IMR-90 (cell line): Measurements from ENCODE around the gene INPP4A. TPM values are rescaled to one million over a fixed set of nuclear protein-coding genes. Genes with fewer than 3 reads are reported as not detected.

Experiments used
- ATAC-seq: fragments of 200-7000 bp; cut with Tn5 transposase; 2 replicates; pipeline ENCODE4 v1.9.1; 2020; ENCODE audit warnings: low read depth, mild to moderate bottlenecking, moderate library complexity
- BruUV-seq: library from RNA; stranded (reverse); fragments of 400-500 nt; replicated peaks from 2 replicates; lab custom pipeline; 2021; lab: Mats Ljungman, UMichigan
- CTCF ChIA-PET: fragments of 300-600 bp; formaldehyde crosslinking; extraction: SDS; loops from one replicate; lab custom pipeline; 2021; ENCODE audit warnings: antibody characterized with exemption; lab: Yijun Ruan, JAX
- POLR2A ChIA-PET: fragments of 300-600 bp; sonication (Branson Sonifier 250); formaldehyde crosslinking; loops from one replicate; lab custom pipeline; 2022; ENCODE audit warnings: antibody characterized with exemption; ENCODE audit not compliant: unreplicated experiment; lab: Charles Lee
- DNase-seq: peaks from one replicate; pipeline ENCODE4 v3.0.0; 2013
- H2AFZ ChIP-seq: replicated peaks from 2 replicates; pipeline ENCODE3; 2013; ENCODE audit warnings: low read length, mild to moderate bottlenecking; ENCODE audit not compliant: poor library complexity
- H2AK5ac ChIP-seq: 2 replicates; pipeline ENCODE4 v1.6.1; 2013; ENCODE audit warnings: low read depth, low read length, inconsistent platforms
- H2AK9ac ChIP-seq: replicated peaks from 2 replicates; pipeline ENCODE3; 2013; ENCODE audit warnings: mild to moderate bottlenecking, low read depth, low read length, moderate library complexity; ENCODE audit not compliant: poor library complexity
- H2BK120ac ChIP-seq: 2 replicates; pipeline ENCODE4 v1.6.1; 2013; ENCODE audit warnings: low read depth, low read length, inconsistent platforms
- H2BK15ac ChIP-seq: 3 replicates; pipeline ENCODE4 v1.6.1; 2013; ENCODE audit warnings: low read depth, low read length, inconsistent platforms
- H2BK20ac ChIP-seq: 2 replicates; pipeline ENCODE4 v1.6.1; 2013; ENCODE audit warnings: low read depth, mild to moderate bottlenecking, inconsistent platforms, low read length, moderate library complexity
- H2BK5ac ChIP-seq: 2 replicates; pipeline ENCODE4 v1.6.1; 2013; ENCODE audit warnings: mild to moderate bottlenecking, low read depth, low read length, inconsistent platforms; ENCODE audit not compliant: poor library complexity, severe bottlenecking
- H3K14ac ChIP-seq: replicated peaks from 2 replicates; pipeline ENCODE4 v1.6.1; 2013; ENCODE audit warnings: low read depth, low read length, inconsistent platforms
- H3K18ac ChIP-seq: 2 replicates; pipeline ENCODE4 v1.6.1; 2013; ENCODE audit warnings: low read depth, low read length, control low read depth
- H3K23ac ChIP-seq: 2 replicates; pipeline ENCODE4 v1.6.1; 2013; ENCODE audit warnings: low read depth, low read length, inconsistent platforms
- H3K27ac ChIP-seq: 2 replicates; pipeline ENCODE4 v1.5.1; 2013; ENCODE audit warnings: mild to moderate bottlenecking, control low read depth, low read length; ENCODE audit not compliant: insufficient read depth
- H3K27me3 ChIP-seq: 2 replicates; pipeline ENCODE4 v1.6.1; 2013; ENCODE audit warnings: low read length; ENCODE audit not compliant: control insufficient read depth, insufficient read depth
- H3K36me3 ChIP-seq: 2 replicates; pipeline ENCODE4 v1.6.1; 2013; ENCODE audit warnings: low read length, mixed read lengths; ENCODE audit not compliant: control insufficient read depth, insufficient read depth
- H3K4ac ChIP-seq: 2 replicates; pipeline ENCODE4 v1.6.1; 2013; ENCODE audit warnings: low read depth, low read length, inconsistent platforms
- H3K4me1 ChIP-seq: 2 replicates; pipeline ENCODE4 v1.6.1; 2013; ENCODE audit warnings: low read length, mixed read lengths; ENCODE audit not compliant: control insufficient read depth, insufficient read depth
- H3K4me2 ChIP-seq: 2 replicates; pipeline ENCODE4 v1.6.1; 2013; ENCODE audit warnings: low read depth, mild to moderate bottlenecking, control low read depth, low read length, moderate library complexity
- H3K4me3 ChIP-seq: 2 replicates; pipeline ENCODE4 v1.5.1; 2013; ENCODE audit warnings: low read depth, mild to moderate bottlenecking, control low read depth, low read length, moderate library complexity; ENCODE audit not compliant: insufficient read depth
- H3K56ac ChIP-seq: 2 replicates; pipeline ENCODE4 v1.6.1; 2013; ENCODE audit warnings: low read length, inconsistent platforms; ENCODE audit not compliant: insufficient read depth; ENCODE audit errors: extremely low read depth
- H3K79me1 ChIP-seq, 2 experiments: 2 replicates each; pipeline ENCODE4 v1.6.1; 2013; ENCODE audit warnings: low read length in 2 of 2, inconsistent platforms in 1 of 2, low read depth in 1 of 2
- H3K9ac ChIP-seq: 2 replicates; pipeline ENCODE4 v1.6.1; 2013; ENCODE audit warnings: low read depth, low read length, control low read depth
- H3K9me1 ChIP-seq: 2 replicates; pipeline ENCODE4 v1.6.1; 2013; ENCODE audit warnings: low read length, inconsistent platforms; ENCODE audit not compliant: insufficient read depth
- H3K9me3 ChIP-seq: 2 replicates; pipeline ENCODE4 v1.6.1; 2013; ENCODE audit warnings: low read length; ENCODE audit not compliant: control insufficient read depth, insufficient read depth
- H4K20me1 ChIP-seq: 2 replicates; pipeline ENCODE4 v1.6.1; 2013; ENCODE audit warnings: low read length, inconsistent platforms; ENCODE audit not compliant: insufficient read depth
- H4K5ac ChIP-seq: 2 replicates; pipeline ENCODE4 v1.6.1; 2013; ENCODE audit warnings: mild to moderate bottlenecking, low read depth, low read length, control low read depth
- H4K8ac ChIP-seq, 2 experiments: 2 replicates each; pipeline ENCODE4 v1.6.1; 2013; ENCODE audit warnings: low read depth in 2 of 2, low read length in 2 of 2, control low read depth in 1 of 2, inconsistent platforms in 1 of 2
- H4K91ac ChIP-seq: 2 replicates; pipeline ENCODE4 v1.6.1; 2013; ENCODE audit warnings: low read depth, low read length, inconsistent platforms; ENCODE audit not compliant: insufficient read depth
- BHLHE40 ChIP-seq: fragments of 150-350 bp; IDR thresholded peaks from 2 replicates; pipeline ENCODE4 v1.6.1; 2016; ENCODE audit warnings: mild to moderate bottlenecking, low read depth, low read length
- CHD1 ChIP-seq: IDR thresholded peaks from 2 replicates; pipeline ENCODE4 v1.6.1; 2012; ENCODE audit warnings: low read depth, low read length, improper control_type of control experiment
- FOS ChIP-seq: fragments of 150-350 bp; IDR thresholded peaks from 2 replicates; pipeline ENCODE4 v1.6.1; 2016; ENCODE audit warnings: low read depth, low read length
- MAFK ChIP-seq: IDR thresholded peaks from 2 replicates; pipeline ENCODE4 v1.6.1; 2012; ENCODE audit warnings: low read depth, low read length, improper control_type of control experiment
- MAZ ChIP-seq: IDR thresholded peaks from 2 replicates; pipeline ENCODE4 v1.6.1; 2012; ENCODE audit warnings: low read depth, mild to moderate bottlenecking, low read length, improper control_type of control experiment, moderate library complexity, borderline replicate concordance
- MXI1 ChIP-seq: IDR thresholded peaks from 2 replicates; pipeline ENCODE4 v1.6.1; 2012; ENCODE audit warnings: low read depth, mild to moderate bottlenecking, low read length, moderate library complexity, borderline replicate concordance
- RCOR1 ChIP-seq: IDR thresholded peaks from 2 replicates; pipeline ENCODE4 v1.6.1; 2012; ENCODE audit warnings: mild to moderate bottlenecking, low read length, improper control_type of control experiment; ENCODE audit not compliant: insufficient replicate concordance
- RFX5 ChIP-seq: IDR thresholded peaks from 2 replicates; pipeline ENCODE4 v1.8.0; 2012; ENCODE audit warnings: low read depth, mild to moderate bottlenecking, low read length, moderate library complexity
- SMC3 ChIP-seq: fragments of 150-350 bp; IDR thresholded peaks from 2 replicates; pipeline ENCODE4 v1.6.1; 2016; ENCODE audit warnings: low read depth, mild to moderate bottlenecking, antibody characterized with exemption, low read length, moderate library complexity
- WGBS, 2 experiments: methylation state at CpG; one replicate each; pipeline versions ENCODE4 v1.1.5 to v1.1.7; 2013; ENCODE audit warnings: missing lambda C conversion rate in 2 of 2; ENCODE audit not compliant: insufficient read length in 1 of 2; ENCODE audit errors: extremely low coverage in 2 of 2; 5-methylcytosine and 5-hydroxymethylcytosine counted together
- dilution Hi-C: fragments of 300-500 bp; cut with HindIII; formaldehyde crosslinking; loops from one replicate; pipeline ENCODE4 v1.14.3; 2018; ENCODE audit warnings: low sequenced_read_pairs; ENCODE audit not compliant: unreplicated experiment
- in situ Hi-C: fragments of 300-500 bp; cut with MboI; formaldehyde crosslinking; loops from 3 replicates; pipeline ENCODE4 v1.14.3; 2019; ENCODE audit warnings: low sequenced_read_pairs, inconsistent platforms, mixed read lengths
- intact Hi-C: fragments of 100-400 bp; cut with micrococcal nuclease; formaldehyde crosslinking; loops from 2 replicates; pipeline ENCODE4 v1.10.0; 2022
- polyA plus RNA-seq, 3 experiments: library from polyadenylated mRNA; depleted of rRNA; stranded (reverse); fragments of >200 nt; gene quantifications; 2 replicates each; pipeline ENCODE4 v1.2.3, GENCODE V29; 2012; ENCODE audit warnings: low replicate concordance in 1 of 3
- total RNA-seq: library from RNA; depleted of rRNA; stranded (reverse); fragments of >200 nt; gene quantifications from 2 replicates; pipeline ENCODE4 v1.2.3, GENCODE V29; 2012
- TF ChIP-seq, protein P1 (sequence below): fragments of 150-350 bp; IDR thresholded peaks from 2 replicates; pipeline ENCODE4 v1.6.1; 2017; ENCODE audit warnings: mild to moderate bottlenecking, antibody characterized with exemption, low read length, low read depth
- TF ChIP-seq, protein P2 (sequence below): fragments of 150-350 bp; IDR thresholded peaks from 2 replicates; pipeline ENCODE4 v1.6.1; 2016; ENCODE audit warnings: low read depth, mild to moderate bottlenecking, low read length, moderate library complexity, borderline replicate concordance
- TF ChIP-seq, protein P3 (sequence below): conservative IDR thresholded peaks from 2 replicates; pipeline ENCODE4 v1.5.1; 2012; ENCODE audit warnings: mild to moderate bottlenecking, low read depth, low read length, improper control_type of control experiment

The INPP4A gene
- total and polyA plus RNA-seq, 2 of the 4 experiments (the other 2 are of a cell fraction), result 14.5 to 27.1 TPM

DNA sequence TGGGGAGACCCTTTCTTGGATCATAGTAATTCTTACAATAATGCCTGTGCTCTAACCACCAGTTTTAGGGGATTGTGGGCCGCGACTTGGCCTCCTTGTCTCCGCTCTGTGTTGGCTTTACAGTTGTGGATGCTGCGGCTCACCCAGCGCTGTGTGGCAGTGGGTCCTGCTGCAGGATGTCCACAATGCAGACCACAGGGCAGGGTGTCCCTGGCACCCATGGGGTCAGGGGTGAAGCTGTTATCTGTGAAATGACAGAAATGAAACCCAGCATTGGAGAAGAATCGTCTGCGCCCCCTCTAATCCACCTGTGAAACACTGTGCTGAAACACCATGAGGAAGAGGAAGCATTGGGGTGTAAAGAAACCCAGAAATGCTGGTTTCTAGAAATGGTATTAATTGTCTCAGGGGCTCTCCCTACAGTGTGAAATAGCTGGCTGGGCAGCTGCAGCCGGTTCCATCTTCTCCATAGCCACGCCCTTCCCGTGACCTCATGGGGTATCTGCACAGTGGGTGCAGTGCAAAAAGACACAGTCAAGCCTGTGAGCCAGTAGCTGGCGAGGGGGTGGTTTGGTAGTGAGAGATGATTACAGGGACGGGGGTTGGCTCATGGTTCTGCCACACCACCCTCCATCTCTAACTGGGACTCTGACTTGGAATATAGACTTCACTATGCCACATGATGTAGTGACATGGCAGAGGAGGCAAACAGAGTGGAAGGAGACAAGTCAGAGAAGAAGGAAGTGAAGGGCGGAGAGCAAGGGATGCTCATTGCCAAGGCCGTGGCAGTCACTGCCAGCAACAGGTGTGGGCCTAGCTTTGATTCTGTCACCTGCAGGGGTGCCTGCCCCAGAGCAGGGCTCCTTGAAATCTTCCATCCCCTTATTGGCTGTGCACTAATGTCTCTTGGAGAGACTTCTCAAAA is 16.2 kb downstream of the INPP4A start:
- ATAC-seq (no peak), DNase-seq (no peak)
- H3K56ac ChIP-seq, result no peak overlapping the region
- no peak for TF ChIP-seq FOS
- TF ChIP-seq RFX5, result no peak
- TF ChIP-seq, protein P1, sequence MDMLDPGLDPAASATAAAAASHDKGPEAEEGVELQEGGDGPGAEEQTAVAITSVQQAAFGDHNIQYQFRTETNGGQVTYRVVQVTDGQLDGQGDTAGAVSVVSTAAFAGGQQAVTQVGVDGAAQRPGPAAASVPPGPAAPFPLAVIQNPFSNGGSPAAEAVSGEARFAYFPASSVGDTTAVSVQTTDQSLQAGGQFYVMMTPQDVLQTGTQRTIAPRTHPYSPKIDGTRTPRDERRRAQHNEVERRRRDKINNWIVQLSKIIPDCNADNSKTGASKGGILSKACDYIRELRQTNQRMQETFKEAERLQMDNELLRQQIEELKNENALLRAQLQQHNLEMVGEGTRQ, result no peak
- TF ChIP-seq BHLHE40, result no peak
- TF ChIP-seq MAFK, result no peak
- TF ChIP-seq, protein P2, sequence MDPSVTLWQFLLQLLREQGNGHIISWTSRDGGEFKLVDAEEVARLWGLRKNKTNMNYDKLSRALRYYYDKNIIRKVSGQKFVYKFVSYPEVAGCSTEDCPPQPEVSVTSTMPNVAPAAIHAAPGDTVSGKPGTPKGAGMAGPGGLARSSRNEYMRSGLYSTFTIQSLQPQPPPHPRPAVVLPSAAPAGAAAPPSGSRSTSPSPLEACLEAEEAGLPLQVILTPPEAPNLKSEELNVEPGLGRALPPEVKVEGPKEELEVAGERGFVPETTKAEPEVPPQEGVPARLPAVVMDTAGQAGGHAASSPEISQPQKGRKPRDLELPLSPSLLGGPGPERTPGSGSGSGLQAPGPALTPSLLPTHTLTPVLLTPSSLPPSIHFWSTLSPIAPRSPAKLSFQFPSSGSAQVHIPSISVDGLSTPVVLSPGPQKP, result no peak
- TF ChIP-seq CHD1, result no peak
- no peak for TF ChIP-seq RCOR1
- TF ChIP-seq SMC3, result no peak
- TF ChIP-seq, protein P3, sequence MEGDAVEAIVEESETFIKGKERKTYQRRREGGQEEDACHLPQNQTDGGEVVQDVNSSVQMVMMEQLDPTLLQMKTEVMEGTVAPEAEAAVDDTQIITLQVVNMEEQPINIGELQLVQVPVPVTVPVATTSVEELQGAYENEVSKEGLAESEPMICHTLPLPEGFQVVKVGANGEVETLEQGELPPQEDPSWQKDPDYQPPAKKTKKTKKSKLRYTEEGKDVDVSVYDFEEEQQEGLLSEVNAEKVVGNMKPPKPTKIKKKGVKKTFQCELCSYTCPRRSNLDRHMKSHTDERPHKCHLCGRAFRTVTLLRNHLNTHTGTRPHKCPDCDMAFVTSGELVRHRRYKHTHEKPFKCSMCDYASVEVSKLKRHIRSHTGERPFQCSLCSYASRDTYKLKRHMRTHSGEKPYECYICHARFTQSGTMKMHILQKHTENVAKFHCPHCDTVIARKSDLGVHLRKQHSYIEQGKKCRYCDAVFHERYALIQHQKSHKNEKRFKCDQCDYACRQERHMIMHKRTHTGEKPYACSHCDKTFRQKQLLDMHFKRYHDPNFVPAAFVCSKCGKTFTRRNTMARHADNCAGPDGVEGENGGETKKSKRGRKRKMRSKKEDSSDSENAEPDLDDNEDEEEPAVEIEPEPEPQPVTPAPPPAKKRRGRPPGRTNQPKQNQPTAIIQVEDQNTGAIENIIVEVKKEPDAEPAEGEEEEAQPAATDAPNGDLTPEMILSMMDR, result no peak
- TF ChIP-seq MXI1, result no peak
- no peak for TF ChIP-seq MAZ
- H3K27ac ChIP-seq, result no peak overlapping the region
- peaks cover 44% of the 10 kb centered on the region for H4K20me1 ChIP-seq
- H2AK5ac ChIP-seq, result peak overlapping the region; percentile 69; the same call in 1 of the 2 replicates
- peaks cover 25% of the 10 kb centered on the region for H3K4me1 ChIP-seq
- intact Hi-C loops, result no loop called here
- peak overlapping the region; percentile 23; the same call in 1 of the 2 replicates for H3K4ac ChIP-seq
- H3K9me3 ChIP-seq, result no peaks in the 10 kb centered on the region
- ChIA-PET CTCF (no interaction called here), POLR2A (no interaction called here)
- H3K36me3 ChIP-seq, result no peaks in the 10 kb centered on the region
- no peak overlapping the region for H2BK5ac ChIP-seq
- no peak overlapping the region for H2BK15ac ChIP-seq
- no peak overlapping the region for H3K4me2 ChIP-seq
- H2AK9ac ChIP-seq, result no peak overlapping the region
- 100% methylated on average over 1 of the region's 14 CpGs; no CpG with 5 or more reads in 1 of the 2 experiments for WGBS, 2 experiments
- H3K27me3 ChIP-seq, result no peaks in the 10 kb centered on the region
- dilution Hi-C loops, result no loop called here
- no peak overlapping the region for H2AFZ ChIP-seq
- H3K9ac ChIP-seq, result no peak overlapping the region
- no peak overlapping the region for H4K91ac ChIP-seq
- in situ Hi-C loops, result no loop called here
- H3K23ac ChIP-seq, result no peak overlapping the region
- no peak overlapping the region for H4K8ac ChIP-seq
- H3K9me1 ChIP-seq, result peaks cover 42% of the 10 kb centered on the region
- no peak overlapping the region for H2BK120ac ChIP-seq
- H2BK20ac ChIP-seq, result no peak overlapping the region
- no peak overlapping the region for H3K18ac ChIP-seq
- H4K5ac ChIP-seq, result no peak overlapping the region
- H3K79me1 ChIP-seq, result peaks cover 31 to 91% of the 10 kb centered on the region in 2 experiments
- no peak overlapping the region for H3K14ac ChIP-seq
- no TSS peak for BruUV-seq
- H3K4me3 ChIP-seq, result no peak overlapping the region
